ENCODE measurements around the gene CPVL. TPM values are rescaled to one million over a fixed set of nuclear protein-coding genes. Genes with fewer than 3 reads are reported as not detected.

CPVL gene
- total RNA-seq, 4 donors from 2014 or later, result 3.1 to 17.5 (median 11.5) TPM

- Histone ChIP-seq H3K4me3 (no peak overlapping the region), H3K27me3 (no peaks in the 10 kb centered on the region), H3K4me1 (peaks cover 0 to 23% (median 0%) of the 10 kb centered on the region in 4 donors), H3K36me3 (no peaks in the 10 kb centered on the region), H3K9me3 (no peaks in the 10 kb centered on the region), H3K27ac (no peak overlapping the region)
- no peak for TF ChIP-seq POLR2A (IDR thresholded peaks at IDR 0.05)
- TF ChIP-seq EP300 (IDR thresholded peaks at IDR 0.05), result no peak
- no peak for TF ChIP-seq CTCF (IDR thresholded peaks at IDR 0.05)
- DNase-seq (ENCODE audit: low spot score in 2 of 2), result no peak
- 90 to 95% methylated on average over 5 of the region's 5 CpGs for WGBS, 2 donors
These were observed 146.9 kb downstream of the CPVL start for GRCh38 chr7:28999427-28999826.

- Histone ChIP-seq H3K27me3 (no peaks in the 10 kb centered on the region), H3K4me3 (no peak overlapping the region), H3K9me3 (no peaks in the 10 kb centered on the region), H3K36me3 (no peaks in the 10 kb centered on the region), H3K27ac (no peak overlapping the region), H3K4me1 (peaks cover 0 to 23% (median 0%) of the 10 kb centered on the region in 4 donors)
- WGBS, 2 donors, result 24 to 45% methylated on average over 4 of the region's 4 CpGs
- DNase-seq (ENCODE audit: low spot score in 2 of 2), result no peak
- TF ChIP-seq POLR2A (IDR thresholded peaks at IDR 0.05), result no peak
- TF ChIP-seq EP300 (IDR thresholded peaks at IDR 0.05), result no peak
- no peak for TF ChIP-seq CTCF (IDR thresholded peaks at IDR 0.05)
These were observed 148.2 kb downstream of the CPVL start for GRCh38 chr7:28998105-28998504.

- peaks cover 0 to 23% (median 0%) of the 10 kb centered on the region in 4 donors for H3K4me1 ChIP-seq
- no peaks in the 10 kb centered on the region for H3K9me3 ChIP-seq
- H3K27ac ChIP-seq, result no peak overlapping the region
- no peak overlapping the region for H3K4me3 ChIP-seq
- WGBS, 2 donors, result 69 to 72% methylated on average over 6 of the region's 6 CpGs
- no peaks in the 10 kb centered on the region for H3K27me3 ChIP-seq
- no peak for DNase-seq (ENCODE audit: low spot score in 2 of 2)
- TF ChIP-seq EP300 (IDR thresholded peaks at IDR 0.05) (no peak), CTCF (IDR thresholded peaks at IDR 0.05) (no peak), POLR2A (IDR thresholded peaks at IDR 0.05) (no peak)
- no peaks in the 10 kb centered on the region for H3K36me3 ChIP-seq
These were observed 149.5 kb downstream of the CPVL start for GRCh38 chr7:28996836-28997235.

GRCh38 chr7:28993371-28993770, 153.0 kb downstream of the CPVL start:
- H3K4me3 ChIP-seq, result no peak overlapping the region
- 81 to 91% methylated on average over 4 of the region's 4 CpGs for WGBS, 2 donors
- no peak overlapping the region for H3K27ac ChIP-seq
- H3K4me1 ChIP-seq, result peaks cover 0 to 16% (median 0%) of the 10 kb centered on the region in 4 donors
- H3K36me3 ChIP-seq, result no peaks in the 10 kb centered on the region
- H3K9me3 ChIP-seq, result no peaks in the 10 kb centered on the region
- H3K27me3 ChIP-seq, result no peaks in the 10 kb centered on the region
- no peak for DNase-seq (ENCODE audit: low spot score in 2 of 2)
- TF ChIP-seq POLR2A (IDR thresholded peaks at IDR 0.05) (no peak), EP300 (IDR thresholded peaks at IDR 0.05) (no peak), CTCF (IDR thresholded peaks at IDR 0.05) (no peak)

GRCh38 chr7:28992798-28993197, 153.5 kb downstream of the CPVL start:
- WGBS, 2 donors, result 57 to 67% methylated on average over 1 of the region's 1 CpG
- TF ChIP-seq CTCF (IDR thresholded peaks at IDR 0.05) (no peak), POLR2A (IDR thresholded peaks at IDR 0.05) (no peak), EP300 (IDR thresholded peaks at IDR 0.05) (no peak)
- no peak overlapping the region for H3K27ac ChIP-seq
- peaks cover 0 to 12% (median 0%) of the 10 kb centered on the region in 4 donors for H3K4me1 ChIP-seq
- DNase-seq (ENCODE audit: low spot score in 2 of 2), result no peak
- no peaks in the 10 kb centered on the region for H3K27me3 ChIP-seq
- H3K36me3 ChIP-seq, result no peaks in the 10 kb centered on the region
- no peak overlapping the region for H3K4me3 ChIP-seq
- H3K9me3 ChIP-seq, result no peaks in the 10 kb centered on the region

Measured in tibial nerve (tissue), 4 donors.